HCEC 1CT (cell line): ENCODE measurements around the gene DCLK3.

ENCODE experiments used
- DNase-seq: peaks from one replicate; pipeline ENCODE4 v3.0.0-alpha.2; 2017

The DCLK3 gene

DNA sequence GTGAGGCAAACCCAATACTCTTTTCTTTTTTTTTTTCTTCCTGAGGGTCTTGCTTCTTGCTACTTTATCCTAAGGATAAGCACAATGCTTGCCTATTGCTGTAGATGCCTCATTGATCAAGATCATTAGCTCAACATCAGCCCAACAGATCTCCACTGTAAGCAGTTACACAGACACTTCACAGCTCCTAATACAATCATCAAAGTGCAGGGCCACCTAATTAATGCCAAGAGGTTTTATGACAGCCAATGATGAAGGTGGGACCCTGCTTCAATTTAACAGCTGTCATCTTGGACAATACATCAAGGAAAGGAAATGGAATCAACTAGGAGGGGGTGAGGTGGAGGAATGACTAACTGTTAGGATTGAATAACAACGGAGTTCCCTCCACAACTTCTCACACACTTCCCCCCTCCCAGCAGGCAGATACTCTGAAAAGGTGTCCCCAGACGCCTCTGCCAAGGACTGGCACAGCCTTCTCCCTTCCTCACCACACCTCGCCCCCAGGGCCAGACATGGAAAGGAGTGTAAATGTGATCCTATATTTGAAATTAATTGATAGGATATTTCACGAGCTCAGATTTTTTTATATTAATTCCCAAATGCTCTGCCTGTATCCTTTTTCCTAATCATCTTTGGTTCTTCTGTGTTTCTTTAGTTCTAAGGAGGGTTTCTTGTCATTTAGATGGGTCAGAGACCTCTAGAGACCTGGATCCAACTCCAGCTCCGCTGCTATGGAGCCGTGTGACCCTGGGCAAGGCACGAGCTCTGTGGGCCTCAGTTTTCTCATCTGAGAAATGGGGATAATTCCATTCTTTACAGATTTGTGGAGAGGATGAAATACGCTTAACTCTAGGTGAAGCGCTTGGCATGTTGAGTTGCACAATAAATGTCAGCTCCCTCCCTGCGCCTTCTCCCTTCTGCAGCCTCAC, 1.2 kb downstream of the DCLK3 start:
- no peak for DNase-seq

DNA sequence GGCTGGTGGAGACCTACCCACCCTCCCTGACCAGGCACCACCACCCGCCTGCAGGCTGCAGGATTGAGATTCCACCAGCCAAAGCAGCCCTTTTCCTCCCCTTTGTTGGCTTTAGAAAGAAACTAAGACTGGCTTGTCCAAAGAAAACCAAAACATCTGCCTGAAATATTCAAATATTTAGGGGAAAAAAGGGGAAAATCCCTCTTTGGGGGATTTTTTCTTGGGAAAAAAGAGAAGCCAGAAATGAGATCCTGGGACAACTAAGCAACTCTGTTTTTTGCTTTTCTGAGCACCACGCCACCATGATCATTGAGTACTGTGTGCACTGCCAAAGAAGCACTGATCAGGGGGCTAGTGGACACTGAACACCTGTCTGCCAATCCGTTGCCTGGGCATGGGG, 2.6 kb downstream of the DCLK3 start:
- DNase-seq: no peak

DNA sequence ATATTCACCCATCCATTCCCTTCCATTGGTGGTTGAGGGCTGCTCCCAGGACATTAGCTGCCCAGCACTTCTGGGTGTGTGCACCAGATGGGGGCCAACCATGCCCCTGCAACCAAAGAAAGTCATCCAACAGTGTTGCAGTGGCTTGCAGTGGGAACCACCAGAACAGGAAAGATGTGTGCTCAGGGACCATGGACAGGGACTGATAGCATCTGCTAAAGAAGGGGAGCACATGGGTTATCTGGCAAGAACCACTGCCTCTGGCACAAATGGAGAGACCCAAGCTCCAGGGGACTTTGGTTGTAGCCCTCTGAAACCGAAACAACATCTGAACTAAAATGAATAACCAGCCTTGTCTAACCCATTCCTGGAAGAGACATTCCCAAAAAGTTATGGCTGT, 8.1 kb downstream of the DCLK3 start:
- DNase-seq: no peak

DNA sequence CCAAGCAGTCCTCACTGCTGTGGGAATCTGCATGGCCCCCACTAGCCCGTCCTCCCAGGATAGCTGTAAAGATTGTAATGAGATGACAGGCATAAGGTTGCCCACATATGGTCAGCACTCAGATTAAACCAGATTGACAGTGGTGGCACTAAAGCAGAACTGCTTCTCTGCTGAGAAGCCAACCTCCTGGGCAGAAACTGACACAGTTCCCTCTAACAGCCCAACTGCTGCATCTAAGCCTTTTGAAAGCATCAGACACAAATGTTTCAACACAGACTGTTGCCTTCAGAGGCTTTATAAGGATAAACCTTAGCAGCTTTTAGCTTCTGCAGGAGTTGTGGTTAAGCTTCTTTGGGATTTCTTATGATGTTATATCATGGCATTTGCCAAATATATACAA, 13.0 kb downstream of the DCLK3 start:
- DNase-seq: no peak

DNA sequence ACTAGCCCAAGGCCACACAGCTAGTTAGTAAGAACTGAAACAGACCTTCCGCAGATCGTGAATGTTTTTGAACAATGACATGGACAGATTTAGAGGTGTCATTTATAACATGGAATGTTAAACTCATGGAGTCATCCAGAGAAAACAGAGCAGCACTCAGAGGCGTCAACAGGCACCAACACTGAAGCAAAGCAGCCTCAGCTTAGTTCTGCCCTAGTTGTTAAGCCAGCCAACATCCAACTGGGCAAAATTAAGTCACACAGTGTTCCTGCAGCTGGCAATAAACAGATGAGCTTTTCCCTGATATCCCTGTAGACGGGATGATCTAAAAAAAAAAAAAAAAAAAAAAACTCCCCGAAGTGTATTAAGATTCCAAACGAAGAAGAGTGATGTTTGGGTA, 13.6 kb downstream of the DCLK3 start:
- DNase-seq: no peak

DNA sequence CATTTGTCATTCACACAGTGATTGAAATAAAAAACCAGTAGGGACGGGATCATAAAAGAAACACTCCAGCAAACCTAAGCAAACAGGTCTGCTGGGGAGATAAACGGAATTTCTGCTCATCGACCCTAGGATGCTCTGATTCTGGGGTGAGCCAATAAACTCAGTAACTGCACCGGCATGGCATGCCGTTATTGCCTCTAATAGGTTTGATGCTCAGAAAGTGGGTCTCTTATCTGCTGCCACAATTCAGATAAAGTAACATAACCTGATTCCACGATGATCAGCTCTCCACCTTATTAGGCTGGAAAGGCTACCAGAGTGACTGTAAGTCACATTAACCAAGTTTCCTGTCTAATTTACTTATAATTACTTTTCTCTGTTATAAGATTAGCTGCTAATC, 19.6 kb downstream of the DCLK3 start:
- DNase-seq: no peak

DNA sequence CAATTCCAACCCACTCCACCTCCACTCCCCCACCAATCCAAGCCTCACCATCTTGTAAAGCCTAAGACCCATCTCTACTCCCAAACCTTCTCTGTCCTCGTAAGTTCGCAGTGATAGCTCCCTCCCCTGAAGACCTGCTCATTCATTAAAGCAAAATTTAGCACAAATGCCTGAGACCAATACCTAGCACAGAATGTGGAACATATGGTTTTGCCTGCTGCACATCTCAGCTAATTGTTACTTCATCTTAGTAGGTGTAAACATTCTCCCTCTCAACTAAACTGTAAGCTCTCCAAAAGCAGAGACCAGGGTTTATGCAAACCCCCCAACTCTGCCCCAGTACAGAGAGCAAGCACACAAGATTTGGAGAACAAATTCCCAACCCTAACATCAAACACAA, 20.5 kb downstream of the DCLK3 start:
- no peak for DNase-seq

DNA sequence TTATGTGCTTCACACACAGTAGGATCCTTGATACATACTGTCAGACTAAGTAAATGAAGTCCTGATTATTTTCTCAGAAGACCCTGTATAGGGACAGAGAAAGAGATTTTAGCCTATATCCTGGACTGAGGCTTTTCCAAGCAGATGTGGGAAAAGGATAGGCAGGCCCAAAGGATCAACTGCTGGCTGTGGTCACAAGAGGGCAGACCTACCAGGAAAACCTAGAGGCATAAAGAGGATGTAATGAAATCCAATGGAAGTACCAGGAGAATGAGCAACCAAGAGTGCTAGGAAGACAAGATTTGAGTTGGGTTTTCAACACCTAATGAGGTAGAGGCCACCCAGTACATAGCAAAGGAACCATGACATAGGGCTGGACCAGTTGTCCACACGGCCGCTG, 23.1 kb downstream of the DCLK3 start:
- peak; percentile 12 for DNase-seq

DNA sequence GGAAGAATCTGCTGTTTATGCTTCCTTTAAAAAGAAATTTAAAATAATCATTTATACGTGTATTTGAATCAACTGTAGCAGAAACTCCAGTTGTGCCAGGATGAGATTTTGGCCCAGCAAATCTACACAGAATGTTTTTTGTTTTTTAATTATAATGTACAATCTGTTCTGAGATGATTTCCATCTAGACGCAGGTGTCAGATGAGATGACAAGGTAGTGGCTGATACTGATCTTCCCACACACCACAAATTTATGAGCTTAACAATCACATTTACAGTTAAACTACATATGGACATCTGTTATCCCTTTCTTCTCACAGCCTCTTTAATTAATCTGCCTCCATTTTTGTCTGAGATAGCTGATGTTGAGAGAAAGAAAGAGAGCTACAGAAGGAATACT, 23.6 kb downstream of the DCLK3 start:
- no peak for DNase-seq

DNA sequence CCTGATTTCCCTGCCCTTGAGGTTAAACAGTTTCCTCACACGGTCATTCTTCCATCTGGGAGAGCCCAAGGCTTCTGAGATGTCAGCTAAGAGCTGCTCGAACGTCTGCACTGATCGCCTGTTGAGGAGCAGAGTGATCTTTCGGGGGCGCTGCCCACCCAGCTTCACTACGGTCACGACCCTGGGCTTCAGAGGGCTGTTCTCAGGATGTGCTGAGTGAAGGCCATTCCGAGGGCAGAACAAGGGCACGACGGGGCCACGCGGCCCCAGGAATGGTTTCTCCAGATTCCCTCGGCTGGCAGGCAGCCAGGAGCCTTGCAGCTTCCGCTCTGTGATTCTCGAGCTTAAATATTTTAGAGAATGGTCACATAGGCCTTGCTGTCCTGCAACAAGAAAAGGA, 25.7 kb downstream of the DCLK3 start:
- no peak for DNase-seq

DNA sequence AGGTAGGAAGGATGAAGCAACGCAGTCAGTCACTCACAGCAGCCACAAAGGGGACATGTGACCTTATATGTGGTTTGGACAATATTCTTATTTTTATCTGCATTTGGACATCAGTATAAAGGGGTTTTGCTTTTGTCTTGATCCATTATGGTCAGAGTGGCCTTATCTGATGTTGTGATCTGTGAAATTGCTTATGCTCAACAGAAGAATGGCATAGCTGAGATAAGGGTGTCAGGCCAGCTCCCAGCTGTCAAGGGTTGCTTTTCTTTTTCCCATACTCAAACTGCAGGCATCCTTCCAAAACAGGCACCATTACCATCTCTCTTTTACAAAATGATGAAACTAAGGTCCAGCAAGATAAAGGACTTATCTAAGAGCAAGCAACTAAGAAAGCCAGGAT, 28.1 kb downstream of the DCLK3 start:
- DNase-seq: no peak

DNA sequence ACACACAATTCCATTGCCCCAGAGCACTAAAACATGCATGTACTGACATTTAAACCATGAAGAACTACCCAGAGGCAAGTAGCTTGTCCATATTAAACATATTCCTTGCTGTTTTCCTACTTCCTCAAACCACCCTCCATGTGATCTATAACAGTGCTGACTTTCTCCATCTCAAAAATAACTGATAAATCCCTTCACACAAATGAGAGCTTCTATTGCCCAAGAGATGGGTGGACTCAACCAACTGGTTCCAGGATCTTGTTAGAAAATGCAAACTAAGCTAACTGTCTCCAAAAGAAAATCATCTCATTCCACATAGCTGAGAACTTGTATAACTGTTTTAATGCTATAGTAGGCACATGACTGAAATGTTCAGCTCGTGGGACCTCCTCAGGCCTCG, 29.6 kb downstream of the DCLK3 start:
- no peak for DNase-seq

DNA sequence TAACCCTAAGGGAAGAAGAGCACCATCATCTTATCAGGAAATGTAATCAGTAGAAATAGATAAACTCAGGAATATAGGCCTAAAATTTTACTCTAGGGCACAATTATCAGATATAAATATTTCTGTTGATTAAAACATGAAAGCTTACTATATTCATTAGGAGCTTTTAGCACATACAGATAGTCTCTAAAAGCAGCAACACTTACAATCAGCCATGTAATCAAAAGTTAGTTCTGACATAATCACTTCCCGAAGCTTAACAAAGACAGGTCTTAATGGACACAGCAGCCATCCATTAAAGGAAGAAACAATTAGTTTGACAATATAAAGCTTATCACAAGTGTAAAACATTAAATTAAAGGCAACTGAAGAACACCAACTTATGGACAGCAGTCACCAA, 30.6 kb downstream of the DCLK3 start:
- no peak for DNase-seq

DNA sequence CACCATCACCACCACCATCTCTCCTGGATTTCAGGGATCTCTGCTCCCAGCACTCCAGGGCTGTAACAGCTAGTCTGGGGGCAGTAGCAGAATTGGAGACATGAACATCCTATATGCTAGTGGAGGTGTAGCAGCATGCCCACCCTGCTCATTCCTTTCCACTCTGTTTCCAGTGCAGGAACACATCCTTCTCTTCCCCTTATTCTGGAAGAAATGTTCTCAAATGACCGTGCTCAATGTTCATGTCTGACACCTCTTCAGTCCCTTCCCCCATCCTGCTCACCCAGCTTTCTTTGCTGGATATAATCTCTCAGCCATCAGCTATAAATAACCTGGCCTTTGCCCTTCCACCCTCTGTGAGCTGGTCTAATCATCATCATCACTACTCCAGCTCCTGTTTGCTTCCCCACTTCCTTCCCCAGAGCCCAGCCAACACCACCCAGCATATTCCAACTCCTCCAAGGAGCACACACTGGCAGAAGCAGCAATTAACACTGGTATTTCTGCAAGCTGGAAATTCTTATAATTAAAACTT, 31.1 kb downstream of the DCLK3 start:
- no peak for DNase-seq

DNA sequence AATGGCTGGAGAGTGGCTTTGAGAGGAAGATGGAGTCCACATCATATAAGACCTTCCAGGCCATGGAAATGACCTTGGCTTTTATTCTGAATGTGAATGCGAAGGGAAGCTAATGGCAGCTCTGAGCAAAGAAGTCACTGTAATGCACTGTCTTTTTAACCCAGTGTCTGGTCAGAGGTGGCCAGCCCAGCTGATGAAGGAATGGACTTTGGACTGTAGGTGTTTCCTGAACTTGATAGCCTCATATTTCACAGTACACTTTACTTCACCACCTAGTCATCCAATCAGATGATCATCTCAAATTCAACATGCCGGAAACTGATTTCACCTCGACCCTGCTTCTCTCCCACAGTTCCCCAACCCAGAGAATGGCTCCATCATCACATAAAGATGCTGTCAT, 33.4 kb downstream of the DCLK3 start:
- DNase-seq: no peak

DNA sequence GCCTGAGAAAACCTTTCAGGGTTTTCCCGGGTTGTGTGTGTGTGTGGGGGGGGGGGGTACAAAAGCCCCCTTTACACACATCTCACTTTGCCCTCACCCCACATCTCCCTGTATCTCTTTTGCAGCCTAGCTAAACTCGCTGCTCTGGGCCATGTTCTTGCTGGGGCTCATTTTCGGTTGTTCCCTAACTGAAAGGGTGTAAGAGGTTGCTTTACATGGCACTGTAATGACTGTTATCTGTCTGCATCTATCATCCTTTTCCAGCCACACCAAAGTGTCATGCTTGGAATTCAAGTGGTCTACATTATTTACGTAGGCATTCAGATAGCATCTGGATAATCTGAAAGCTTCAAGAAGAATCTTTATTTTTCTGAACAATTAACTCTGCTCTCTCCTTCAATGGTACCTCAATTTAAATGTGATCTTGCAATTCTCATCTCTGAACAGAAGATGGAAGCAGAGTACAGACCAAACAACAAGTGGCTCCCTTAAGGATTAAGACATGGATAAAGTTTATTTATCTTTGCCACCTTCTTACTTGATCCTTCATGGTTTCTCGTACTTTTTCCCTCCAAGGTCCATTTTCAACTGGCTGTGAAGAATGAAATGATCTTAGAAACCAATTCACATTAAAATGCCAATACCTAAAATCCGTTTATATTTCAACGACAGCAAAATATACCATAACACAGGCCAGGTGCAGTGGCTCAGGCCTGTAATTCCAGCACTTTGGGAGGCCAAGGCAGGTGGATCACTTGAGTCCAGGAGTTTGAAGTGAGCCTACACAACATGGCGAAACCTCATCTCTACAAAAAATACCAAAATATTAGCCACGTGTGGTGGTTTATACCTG, 34.9 kb downstream of the DCLK3 start:
- peak; percentile 54 for DNase-seq

DNA sequence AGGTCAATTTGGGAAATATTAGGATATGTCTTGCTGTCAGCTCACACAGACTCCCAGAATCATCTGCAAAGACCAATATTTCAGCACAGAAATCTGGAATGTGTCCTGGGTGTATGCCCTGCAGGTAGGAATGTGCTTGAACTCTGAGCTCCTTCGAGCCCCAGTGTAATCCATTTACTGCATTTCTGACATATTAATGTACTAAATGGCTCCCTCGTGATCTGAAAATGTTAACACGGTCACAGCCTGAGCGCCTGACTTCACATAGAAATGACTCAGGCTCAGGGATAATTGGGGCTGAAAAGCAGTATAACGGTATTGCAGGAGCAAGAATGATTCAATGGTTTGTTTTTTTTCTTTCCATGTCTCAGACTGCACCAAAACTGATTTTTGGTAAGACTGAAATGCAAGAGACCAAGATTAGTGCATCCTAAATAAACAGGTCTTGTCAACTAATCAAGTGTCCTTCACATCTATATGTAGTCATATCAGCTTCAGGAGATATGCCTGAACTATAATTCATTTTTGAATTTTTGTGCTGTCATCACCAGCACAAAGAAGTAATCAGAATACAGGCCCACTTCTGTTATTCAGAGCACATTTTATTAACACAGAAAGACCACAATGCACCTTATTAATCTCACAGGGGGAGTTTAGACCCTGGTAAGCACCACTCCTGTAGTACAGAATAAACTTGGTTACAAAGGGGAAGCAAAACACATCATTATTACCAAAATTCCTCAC, 49.8 kb downstream of the DCLK3 start:
- peak; percentile 70 for DNase-seq

DNA sequence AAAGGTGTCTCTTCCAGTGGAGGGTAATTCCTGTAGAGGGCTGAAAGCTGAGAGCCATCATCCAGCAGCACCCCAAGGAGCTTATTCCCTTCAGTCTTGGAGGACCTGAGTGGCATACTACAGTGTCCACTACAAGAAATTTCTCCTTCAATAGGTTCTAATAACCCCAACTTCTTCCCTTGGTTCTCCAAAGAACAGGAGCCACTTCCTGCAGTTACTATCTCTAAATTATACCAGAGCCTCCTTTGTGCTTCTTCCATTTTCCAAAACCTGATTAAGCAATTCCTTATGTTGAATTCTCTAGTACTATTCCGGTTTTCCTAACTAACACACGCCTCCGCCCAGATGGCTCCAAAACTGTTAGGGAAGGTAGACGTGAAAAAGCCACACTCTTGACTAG, 50.4 kb downstream of the DCLK3 start:
- DNase-seq: no peak

DNA sequence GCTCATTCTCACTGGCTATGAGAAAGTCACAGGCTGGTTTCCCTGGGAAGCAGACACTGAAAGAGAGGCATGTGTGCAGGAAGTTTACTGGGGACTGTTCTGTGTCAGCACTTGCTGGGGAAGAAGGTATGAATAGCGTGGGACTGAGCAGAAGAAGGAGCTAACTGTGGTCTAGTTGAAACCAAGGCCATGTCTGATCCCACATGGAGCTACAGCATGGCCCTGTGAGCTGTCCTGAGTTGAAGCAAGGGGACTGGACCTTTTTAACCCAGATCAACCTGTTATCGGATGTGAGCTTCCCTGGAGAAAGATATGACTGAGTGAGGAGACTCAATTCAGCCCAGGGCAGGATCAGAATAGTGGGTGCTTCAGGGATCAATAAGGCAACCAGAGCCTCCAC, 53.7 kb downstream of the DCLK3 start:
- no peak for DNase-seq

DNA sequence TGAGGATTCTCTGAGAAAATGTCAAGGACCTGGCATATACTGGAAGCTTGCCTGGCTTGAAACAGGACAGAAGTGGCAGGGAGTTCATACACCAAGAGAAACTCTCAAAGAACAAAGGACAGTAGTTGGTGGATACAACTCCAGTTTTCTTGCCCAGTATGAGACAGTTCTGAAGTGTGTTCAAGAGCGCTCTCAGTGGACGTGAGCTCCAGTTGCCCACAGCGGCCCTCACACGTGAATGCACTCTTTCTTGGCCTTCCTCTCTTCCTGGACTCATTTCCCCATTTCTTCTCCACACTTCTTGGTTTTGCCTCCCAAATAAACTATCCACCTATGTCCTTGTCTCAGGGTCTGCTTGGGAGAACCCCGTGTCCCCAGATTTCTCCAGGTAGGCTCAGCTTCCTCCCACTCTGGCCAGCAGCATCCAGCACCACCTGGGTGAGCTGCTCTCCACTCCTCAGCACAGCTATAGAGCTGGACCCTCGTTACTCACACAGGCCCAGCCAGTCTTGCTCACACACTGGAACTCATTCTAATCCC, 54.5 kb downstream of the DCLK3 start:
- no peak for DNase-seq

DNA sequence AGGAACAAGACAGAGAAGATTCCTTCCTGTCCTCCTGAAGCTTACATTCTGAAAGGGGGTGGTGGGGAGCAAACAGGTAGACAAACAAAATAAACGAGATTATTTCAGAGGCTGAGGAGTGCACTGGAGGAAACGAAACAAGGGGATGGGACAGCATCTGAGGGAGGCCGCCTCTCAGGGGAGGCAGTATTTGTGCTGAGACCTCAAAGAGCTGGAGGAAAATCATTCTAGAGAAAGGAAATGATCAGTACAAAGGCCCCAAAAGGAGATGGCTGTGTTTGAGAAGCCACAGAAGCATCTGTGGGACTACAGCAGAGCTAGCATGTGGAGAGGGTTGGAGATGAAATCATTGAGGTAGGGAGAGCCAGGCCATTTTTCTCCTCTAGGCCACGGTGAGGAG, 55.1 kb downstream of the DCLK3 start:
- no peak for DNase-seq

DNA sequence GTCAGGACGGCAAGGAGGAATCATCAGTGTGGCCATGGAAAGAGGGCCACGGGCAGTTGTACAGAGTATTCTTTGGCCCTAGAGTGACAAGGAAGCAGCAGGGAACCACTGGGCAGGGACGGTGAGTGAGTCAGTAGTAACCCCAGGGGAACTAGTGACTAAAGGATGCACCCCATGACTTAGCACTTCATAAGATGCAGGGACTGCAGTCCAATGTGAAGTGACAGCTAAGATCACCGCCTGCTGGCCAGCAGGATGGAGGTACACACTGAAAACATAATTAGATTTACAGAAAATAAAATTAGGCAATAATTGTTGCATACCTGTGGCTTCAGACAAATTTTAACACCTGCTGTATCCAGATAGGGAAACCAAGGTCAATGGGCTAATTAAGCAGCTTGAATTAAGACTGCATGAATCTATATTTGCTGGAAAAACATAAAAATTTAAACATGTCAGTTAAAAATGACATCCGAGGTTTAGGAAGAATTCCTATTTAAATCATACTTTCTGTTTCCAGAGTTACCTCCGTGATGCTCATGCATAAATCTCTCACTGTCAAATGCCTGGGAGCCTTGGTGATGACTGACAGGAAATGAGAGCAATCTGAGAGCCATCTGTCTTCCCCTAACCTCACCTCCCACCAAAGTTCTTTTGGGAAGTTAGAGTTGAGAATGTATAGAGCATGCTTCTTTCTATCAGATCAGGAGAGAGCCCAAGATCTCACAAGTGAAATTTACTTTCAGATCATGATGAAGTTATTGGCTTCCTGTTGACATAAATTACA, 56.5 kb downstream of the DCLK3 start:
- peak; percentile 85 for DNase-seq
